ENCODE results near the gene SOX8.

SOX8 gene

GRCh38 chr16:987906-988305, 6.3 kb downstream of the SOX8 start:
- DNase-seq (ENCODE audit: low read depth in 2 of 2), result no peak

- no peak for DNase-seq (ENCODE audit: low read depth in 2 of 2)
Measured at GRCh38 chr16:988471-989353, 7.1 kb downstream of the SOX8 start.

GRCh38 chr16:989354-989814, 7.8 kb downstream of the SOX8 start:
- no peak for DNase-seq (ENCODE audit: low read depth in 2 of 2)

GRCh38 chr16:990516-991291, 9.1 kb downstream of the SOX8 start:
- DNase-seq (ENCODE audit: low read depth in 2 of 2), result no peak

- DNase-seq (ENCODE audit: low read depth in 2 of 2), result no peak
Measured at GRCh38 chr16:991345-991744, 9.8 kb downstream of the SOX8 start.

GRCh38 chr16:991773-992172, 10.2 kb downstream of the SOX8 start:
- no peak for DNase-seq (ENCODE audit: low read depth in 2 of 2)

- DNase-seq (ENCODE audit: low read depth in 2 of 2), result no peak
Measured at GRCh38 chr16:993731-994130, 12.2 kb downstream of the SOX8 start.

GRCh38 chr16:995087-995486, 13.5 kb downstream of the SOX8 start:
- no peak for DNase-seq (ENCODE audit: low read depth in 2 of 2)

GRCh38 chr16:995783-996182, 14.2 kb downstream of the SOX8 start:
- no peak for DNase-seq (ENCODE audit: low read depth in 2 of 2)

- DNase-seq (ENCODE audit: low read depth in 2 of 2), result no peak
Measured at GRCh38 chr16:996681-997080, 15.1 kb downstream of the SOX8 start.

- DNase-seq (ENCODE audit: low read depth in 2 of 2), result peak; percentile 49 to 68
Measured at GRCh38 chr16:997440-998051, 16.0 kb downstream of the SOX8 start.

GRCh38 chr16:998211-998610, 16.6 kb downstream of the SOX8 start:
- no peak for DNase-seq (ENCODE audit: low read depth in 2 of 2)

GRCh38 chr16:998615-999014, 17.0 kb downstream of the SOX8 start:
- no peak for DNase-seq (ENCODE audit: low read depth in 2 of 2)

- no peak for DNase-seq (ENCODE audit: low read depth in 2 of 2)
Measured at GRCh38 chr16:999677-1000076, 18.1 kb downstream of the SOX8 start.

GRCh38 chr16:1000608-1001007, 19.0 kb downstream of the SOX8 start:
- no peak for DNase-seq (ENCODE audit: low read depth in 2 of 2)

GRCh38 chr16:1001096-1001495, 19.5 kb downstream of the SOX8 start:
- no peak for DNase-seq (ENCODE audit: low read depth in 2 of 2)

GRCh38 chr16:1002399-1003166, 21.0 kb downstream of the SOX8 start:
- DNase-seq (ENCODE audit: low read depth in 2 of 2), result peak; percentile 69 to 76

- DNase-seq (ENCODE audit: low read depth in 2 of 2), result peak in 1 of 2 donors; percentile 25
Measured at GRCh38 chr16:1003391-1004347, 22.1 kb downstream of the SOX8 start.

- DNase-seq (ENCODE audit: low read depth in 2 of 2), result no peak
Measured at GRCh38 chr16:1005286-1005685, 23.7 kb downstream of the SOX8 start.

- DNase-seq (ENCODE audit: low read depth in 2 of 2), result no peak
Measured at GRCh38 chr16:1006781-1007180, 25.2 kb downstream of the SOX8 start.

Measured in activated CD8-positive, alpha-beta memory T cell treated with anti-CD3 and anti-CD28 coated beads for 4 hours (primary cell).